NCI-H1694 (cell line): ENCODE measurements around the gene UMODL1.

ENCODE experiments used
- DNase-seq: peaks from one replicate; lab custom pipeline; 2025; lab: John Stamatoyannopoulos, UW

UMODL1 gene

GRCh38 chr21:42098957-42099505 is 27.9 kb downstream of the UMODL1 start:
- DNase-seq, result no peak

GRCh38 chr21:42101246-42101645 is 30.1 kb downstream of the UMODL1 start:
- no peak for DNase-seq

GRCh38 chr21:42102076-42102475 is 31.0 kb downstream of the UMODL1 start:
- DNase-seq, result no peak

- no peak for DNase-seq
Measured at GRCh38 chr21:42102526-42102925, 31.4 kb downstream of the UMODL1 start.

- DNase-seq, result no peak
Measured at GRCh38 chr21:42102991-42103390, 31.9 kb downstream of the UMODL1 start.

GRCh38 chr21:42103843-42104242 is 32.7 kb downstream of the UMODL1 start:
- DNase-seq, result no peak

- DNase-seq, result no peak
Measured at GRCh38 chr21:42105476-42106315, 34.6 kb downstream of the UMODL1 start.

GRCh38 chr21:42106425-42106824 is 35.3 kb downstream of the UMODL1 start:
- no peak for DNase-seq

- DNase-seq, result no peak
Measured at GRCh38 chr21:42107177-42107880, 36.2 kb downstream of the UMODL1 start.

GRCh38 chr21:42107881-42108553 is 36.9 kb downstream of the UMODL1 start:
- DNase-seq, result peak; percentile 38

- DNase-seq, result no peak
Measured at GRCh38 chr21:42108554-42109340, 37.6 kb downstream of the UMODL1 start.

- no peak for DNase-seq
Measured at GRCh38 chr21:42109473-42109872, 38.4 kb downstream of the UMODL1 start.

- no peak for DNase-seq
Measured at GRCh38 chr21:42109873-42110525, 38.9 kb downstream of the UMODL1 start.

GRCh38 chr21:42110691-42111469 is 39.8 kb downstream of the UMODL1 start:
- DNase-seq, result no peak

GRCh38 chr21:42111470-42111743 is 40.3 kb downstream of the UMODL1 start:
- DNase-seq, result no peak

- no peak for DNase-seq
Measured at GRCh38 chr21:42111811-42112210, 40.7 kb downstream of the UMODL1 start.

GRCh38 chr21:42112238-42112637 is 41.1 kb downstream of the UMODL1 start:
- no peak for DNase-seq

- peak; percentile 62 for DNase-seq
Measured at GRCh38 chr21:42112857-42113256, 41.7 kb downstream of the UMODL1 start.

GRCh38 chr21:42113926-42114409 is 42.9 kb downstream of the UMODL1 start:
- DNase-seq, result no peak

- no peak for DNase-seq
Measured at GRCh38 chr21:42114646-42115045, 43.5 kb downstream of the UMODL1 start.
